ENCODE results near the gene PRPS1L1.

PRPS1L1 gene

DNA sequence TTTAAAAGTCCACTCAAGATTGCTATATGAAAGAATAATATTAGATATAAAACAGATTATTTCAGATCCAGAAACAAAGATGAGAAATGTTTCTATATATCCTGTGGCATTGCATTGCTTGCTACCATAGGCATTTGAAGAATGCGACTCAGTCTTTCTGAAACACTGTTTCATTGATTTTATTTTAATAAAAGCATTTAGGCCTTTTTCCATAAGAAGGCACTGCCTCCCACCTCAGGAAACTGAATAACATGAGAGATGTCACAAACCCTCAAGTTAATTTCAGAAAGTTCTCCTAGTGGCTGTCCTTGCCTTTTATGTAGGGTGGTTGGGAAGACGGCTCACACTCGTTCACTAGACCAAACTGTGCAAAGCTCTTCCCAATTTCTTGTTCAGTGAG lies 23.3 kb downstream of the PRPS1L1 start:
- DNase-seq = no peak

DNA sequence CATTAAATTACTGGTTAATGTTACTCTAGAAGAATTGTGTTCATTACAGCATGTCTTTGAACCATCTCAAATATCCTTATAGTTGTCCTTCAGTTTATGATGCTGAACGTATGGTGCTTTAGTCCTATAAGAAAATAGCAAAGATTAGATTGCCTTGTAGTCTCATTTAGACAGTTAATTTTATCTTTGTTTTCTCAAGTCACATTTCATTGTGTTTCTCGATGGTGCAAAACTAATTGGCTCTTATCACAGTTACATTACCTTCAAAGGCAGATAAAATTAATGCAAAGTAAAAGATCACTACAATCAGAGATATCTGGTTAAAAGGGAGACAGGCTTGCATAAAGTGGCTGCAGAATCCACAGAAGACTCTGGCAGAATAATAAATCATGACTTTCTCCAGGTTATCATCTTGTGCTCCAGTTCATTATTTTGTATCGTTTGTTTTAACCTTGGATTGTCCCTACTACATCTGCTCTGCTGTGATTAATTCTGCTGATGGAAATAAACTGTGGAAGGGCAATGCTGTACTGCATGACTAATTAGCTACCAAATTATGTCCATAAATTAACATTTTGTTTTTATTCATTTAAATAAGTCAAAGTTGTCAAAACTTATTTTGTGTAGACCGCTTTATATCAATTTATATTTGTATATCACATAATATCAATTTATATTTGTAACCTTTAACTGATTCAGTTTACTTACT lies 24.2 kb downstream of the PRPS1L1 start:
- no peak for DNase-seq

DNA sequence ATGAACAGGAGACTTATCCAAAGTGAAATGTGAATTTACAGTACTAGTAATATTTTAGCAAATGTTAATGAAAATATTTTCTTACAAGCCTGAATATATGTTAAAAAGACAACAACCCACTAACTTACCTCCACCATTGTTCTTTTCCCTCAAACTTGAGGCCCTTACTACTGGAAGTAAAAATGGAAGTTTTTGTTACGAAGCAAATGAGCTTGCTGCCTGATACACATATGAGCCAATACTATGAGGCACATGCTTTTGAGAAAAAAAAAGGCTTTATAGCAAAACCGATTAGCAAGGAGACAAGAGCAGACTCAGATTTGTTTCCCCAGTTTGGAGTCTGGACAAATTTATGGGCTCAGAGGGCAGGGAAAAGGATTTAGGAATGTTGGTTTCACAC lies 29.0 kb downstream of the PRPS1L1 start:
- no peak for DNase-seq

DNA sequence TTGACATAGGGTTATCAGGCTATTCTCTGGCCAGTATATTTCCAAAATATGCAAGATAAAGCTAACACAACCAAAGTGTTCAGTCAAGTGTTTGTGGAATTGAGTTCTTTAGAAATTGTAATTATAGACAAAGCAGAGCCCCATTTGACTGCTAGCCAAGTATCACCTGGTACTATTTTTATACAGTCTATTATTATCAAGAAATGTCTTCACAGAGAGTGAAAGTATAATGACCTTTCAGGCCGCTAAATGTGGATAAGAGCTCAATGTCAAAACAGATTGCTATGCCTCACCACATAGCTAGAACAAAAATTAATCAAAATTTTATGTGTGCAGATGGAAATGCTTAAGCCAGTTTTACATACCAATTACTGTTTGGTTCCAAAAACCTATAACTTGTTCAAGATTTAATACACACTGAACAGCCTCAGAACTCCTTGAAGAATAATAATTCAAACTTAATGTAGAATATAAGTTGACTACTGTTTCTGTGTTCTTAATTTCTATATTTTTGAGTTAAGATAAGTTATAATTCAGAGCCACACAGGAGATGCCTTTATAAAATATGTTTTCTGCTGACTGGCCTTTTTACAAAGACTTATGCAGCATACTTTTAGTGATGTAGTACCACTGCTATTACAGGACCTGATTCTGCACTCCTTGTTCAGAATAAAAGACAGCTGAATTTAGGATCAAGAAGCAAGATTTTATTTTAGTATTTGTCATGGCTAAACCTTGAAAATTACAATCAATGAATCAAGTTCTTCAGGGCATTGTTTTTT lies 31.0 kb downstream of the PRPS1L1 start:
- no peak for DNase-seq

DNA sequence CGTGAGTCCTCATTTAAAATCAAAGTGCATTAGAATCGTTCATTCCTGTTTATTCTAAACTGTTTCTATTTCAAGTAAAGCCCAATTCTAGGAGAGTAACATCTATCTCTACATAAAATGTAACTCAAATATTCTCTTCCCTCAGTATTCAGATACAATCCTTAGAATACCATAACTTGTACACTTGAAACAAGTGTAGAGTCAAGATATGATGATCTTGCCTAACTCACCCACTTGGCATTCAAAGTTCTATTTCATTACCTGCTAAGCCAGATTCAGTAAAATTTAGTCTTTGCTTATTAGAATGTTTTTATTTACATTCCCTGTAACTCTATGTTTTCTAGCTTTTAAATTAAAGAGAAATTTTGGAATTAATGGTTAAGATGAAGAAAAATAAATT lies 31.6 kb downstream of the PRPS1L1 start:
- no peak for DNase-seq

- no peak for DNase-seq
Observed at GRCh38 chr7:17994079-17994850, 33.4 kb downstream of the PRPS1L1 start.

DNA sequence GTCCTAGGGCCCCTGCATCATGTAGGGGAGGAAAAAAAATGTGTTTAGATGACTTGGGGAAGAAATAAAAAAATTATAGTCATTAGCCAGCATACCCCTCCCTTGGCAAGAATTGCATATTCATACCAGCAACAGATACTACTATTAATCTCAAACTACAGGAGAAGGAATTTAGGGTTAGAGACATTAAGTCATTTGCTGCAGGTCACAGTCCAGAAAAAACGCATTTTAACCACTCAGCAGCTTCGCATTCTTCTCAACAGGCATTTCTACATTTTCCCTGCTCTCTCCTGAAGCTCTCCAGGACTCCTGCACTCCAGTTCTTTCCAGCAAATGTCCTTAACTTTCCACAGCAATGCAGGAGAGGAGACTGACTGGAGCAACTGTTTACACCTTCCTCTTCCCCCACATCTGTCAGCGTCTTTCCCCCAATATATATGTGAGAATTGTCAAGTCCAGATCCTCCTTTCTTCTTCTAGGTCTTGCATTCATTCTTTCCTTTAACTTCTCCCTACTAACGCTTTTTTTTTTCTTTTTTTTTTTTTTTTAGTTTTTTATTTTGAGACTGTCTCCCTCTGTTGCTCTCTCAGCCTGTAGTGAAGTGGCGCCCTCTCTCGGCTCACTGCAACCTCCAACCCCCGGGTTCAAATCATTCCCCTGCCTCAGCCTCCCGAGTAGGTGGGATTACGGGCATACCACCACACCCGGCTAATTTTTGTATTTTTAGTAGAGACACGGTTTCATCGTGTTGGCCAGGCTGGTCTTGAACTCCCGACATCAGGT lies 35.6 kb downstream of the PRPS1L1 start:
- DNase-seq = no peak

DNA sequence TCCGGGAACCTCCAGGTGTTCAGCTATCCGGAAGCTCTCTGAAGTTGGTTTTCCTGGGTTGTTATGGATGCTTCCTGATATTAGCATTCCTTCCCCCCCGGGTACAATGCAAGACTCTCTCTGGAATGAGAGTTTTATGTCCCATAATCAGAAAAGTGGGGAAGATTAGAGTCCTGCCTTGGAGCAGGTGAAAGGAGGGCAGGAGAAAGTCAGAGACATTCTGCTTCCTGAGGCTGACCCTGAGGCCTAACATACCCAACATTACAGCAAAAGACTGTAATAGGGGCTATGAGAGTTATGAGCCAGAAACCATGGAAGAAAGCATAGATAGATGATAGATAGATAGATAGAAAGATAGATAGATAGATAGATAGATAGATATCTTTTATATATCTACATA lies 36.9 kb downstream of the PRPS1L1 start:
- DNase-seq = no peak

DNA sequence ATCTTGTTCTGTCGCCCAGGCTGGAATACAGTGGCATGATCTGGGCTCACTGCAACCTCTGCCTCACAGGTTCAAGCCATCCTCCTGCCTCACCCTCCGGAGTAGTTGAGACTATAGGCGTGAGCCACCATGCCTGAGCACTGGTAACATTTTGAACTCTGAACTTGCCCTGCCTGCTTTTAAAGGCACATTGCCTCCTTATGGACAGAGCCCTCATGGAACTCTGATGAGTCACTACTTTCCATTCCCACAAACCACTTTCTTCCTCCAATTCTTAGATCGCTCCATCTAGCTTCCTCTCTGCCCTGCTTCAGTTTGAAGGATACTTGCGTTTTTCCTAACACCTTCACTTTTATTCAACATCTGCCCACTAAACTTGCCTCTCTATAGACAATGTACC lies 38.1 kb downstream of the PRPS1L1 start:
- no peak for DNase-seq

DNA sequence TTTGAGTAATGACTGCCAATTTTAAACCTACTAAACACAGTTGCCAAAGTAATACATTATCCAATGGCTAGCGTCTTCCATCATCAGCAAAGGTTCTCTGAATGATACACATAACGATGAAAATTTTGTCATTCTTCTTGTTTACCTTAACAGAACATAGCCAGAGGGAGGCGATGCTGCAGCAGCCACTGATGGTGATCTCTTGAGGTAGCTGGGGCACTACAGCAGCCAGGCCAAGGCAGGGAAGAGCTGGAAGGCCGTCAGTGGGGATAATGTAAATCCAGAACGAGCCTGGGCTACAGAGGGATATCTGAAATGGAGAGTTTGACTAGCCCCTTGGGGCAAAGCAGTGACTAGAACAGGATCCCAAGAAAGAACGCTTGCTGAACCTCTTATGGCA lies 38.8 kb downstream of the PRPS1L1 start:
- no peak for DNase-seq

- DNase-seq = no peak
Observed at GRCh38 chr7:17988141-17988540, 39.5 kb downstream of the PRPS1L1 start.

DNA sequence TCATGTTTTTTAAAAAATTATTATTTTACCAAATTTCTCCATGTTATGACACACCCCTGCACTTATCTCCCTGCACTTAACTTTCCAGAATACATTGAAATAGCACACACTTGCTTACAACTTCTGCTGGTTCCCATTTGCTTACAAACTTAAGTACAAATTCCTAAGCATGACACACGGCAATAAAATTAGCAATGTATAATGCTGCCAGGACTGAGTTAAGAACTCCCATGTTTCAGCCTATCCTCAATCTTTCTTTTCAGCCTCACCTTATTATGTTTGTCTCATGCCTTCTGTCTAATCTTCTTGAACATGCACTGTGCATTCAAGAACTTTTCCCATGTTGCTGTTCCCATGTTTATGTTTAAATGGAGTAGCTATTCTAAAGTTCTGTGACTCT lies 40.8 kb downstream of the PRPS1L1 start:
- DNase-seq = no peak

GRCh38 chr7:17985473-17986239 lies 42.0 kb downstream of the PRPS1L1 start:
- no peak for DNase-seq

DNA sequence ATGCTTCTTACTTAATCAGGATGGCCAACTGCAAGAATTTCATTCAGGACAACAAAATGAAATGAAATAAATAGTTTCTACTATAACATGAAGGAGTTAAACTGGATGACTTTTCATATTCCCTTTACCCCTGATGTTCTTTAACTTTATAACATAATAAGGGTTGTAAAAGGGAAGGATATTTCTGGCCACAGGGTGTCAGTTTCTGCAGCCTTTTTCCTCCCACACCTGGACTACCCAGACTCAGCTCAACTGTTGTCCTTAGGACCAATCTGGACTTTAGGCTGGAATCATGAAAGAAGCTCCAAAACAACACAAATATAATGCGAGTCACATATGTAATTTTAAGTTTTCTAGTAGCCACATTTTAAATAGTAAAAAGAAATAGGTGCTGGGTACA lies 43.4 kb downstream of the PRPS1L1 start:
- DNase-seq = no peak

DNA sequence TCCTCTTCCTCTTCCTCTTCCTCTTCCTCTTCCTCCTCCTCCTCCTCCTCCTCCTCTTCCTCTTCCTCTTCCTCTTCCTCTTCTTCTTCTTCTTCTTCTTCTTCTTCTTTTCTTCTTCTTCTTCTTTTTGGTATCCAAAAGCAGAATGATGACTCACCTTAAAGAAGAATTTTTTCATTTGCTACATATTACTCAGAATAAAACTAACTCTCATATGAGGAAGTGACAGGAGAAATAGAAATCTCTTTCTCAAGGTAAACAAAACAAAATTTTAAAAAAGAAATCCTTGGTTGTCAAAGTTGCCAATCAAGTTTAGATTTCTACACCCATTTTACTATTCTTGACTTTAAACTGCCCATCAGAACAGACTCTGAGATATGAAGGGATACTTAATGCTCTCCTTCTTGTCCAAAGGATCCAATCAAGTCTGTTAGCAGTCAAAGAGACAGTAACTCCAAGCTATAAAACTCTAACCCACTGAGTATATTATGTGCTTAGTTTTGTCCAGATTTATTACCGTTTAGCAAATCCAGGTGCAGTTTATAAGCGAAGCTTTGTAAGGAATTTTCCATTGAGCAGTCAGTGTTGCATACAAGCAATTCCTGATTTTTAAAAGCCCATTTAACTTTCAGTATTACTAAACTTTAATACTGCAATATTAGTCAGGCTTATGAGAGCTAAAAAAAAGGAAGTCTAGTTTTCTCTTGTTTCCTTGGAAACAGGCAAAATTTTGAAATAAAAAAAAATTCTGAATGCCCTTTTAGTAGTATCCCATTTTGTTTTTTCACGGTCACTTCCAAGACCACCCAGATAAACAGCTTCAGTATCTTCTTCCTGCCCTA lies 44.2 kb downstream of the PRPS1L1 start:
- DNase-seq = no peak

GRCh38 chr7:17976952-17977351 lies 50.7 kb downstream of the PRPS1L1 start:
- no peak for DNase-seq

Measured in right hindlimb (tissue), 1 donor.